Measurements from ENCODE around the gene CDKAL1.

Gene CDKAL1

GRCh38 chr6:21064756-21065340 lies 530.6 kb downstream of the CDKAL1 start:
- Histone ChIP-seq H3K79me2 (no peaks in the 10 kb centered on the region), H3K27ac (no peak overlapping the region), H3K9ac (no peak overlapping the region), H3K4me3 (ENCODE audit: low read depth, low read length) (no peak overlapping the region), H2AFZ (no peak overlapping the region), H3K27me3 (ENCODE audit: control insufficient read depth, insufficient read depth, low read length) (no peaks in the 10 kb centered on the region), H3K4me2 (ENCODE audit: low read length) (no peak overlapping the region), H3K36me3 (ENCODE audit: control insufficient read depth, insufficient read depth, low read length) (no peaks in the 10 kb centered on the region), H3K9me3 (ENCODE audit: control insufficient read depth, low read length) (no peaks in the 10 kb centered on the region), H3K4me1 (no peaks in the 10 kb centered on the region)
- no peak for TF ChIP-seq CTCF (IDR thresholded peaks at IDR 0.05)

- Histone ChIP-seq H3K9ac (no peak overlapping the region), H3K4me2 (ENCODE audit: low read length) (no peak overlapping the region), H3K4me3 (ENCODE audit: low read depth, low read length) (no peak overlapping the region), H3K36me3 (ENCODE audit: control insufficient read depth, insufficient read depth, low read length) (no peaks in the 10 kb centered on the region), H3K4me1 (no peaks in the 10 kb centered on the region), H3K9me3 (ENCODE audit: control insufficient read depth, low read length) (no peaks in the 10 kb centered on the region), H3K27me3 (ENCODE audit: control insufficient read depth, insufficient read depth, low read length) (no peaks in the 10 kb centered on the region), H3K79me2 (no peaks in the 10 kb centered on the region), H2AFZ (no peak overlapping the region), H3K27ac (no peak overlapping the region)
- TF ChIP-seq CTCF (IDR thresholded peaks at IDR 0.05), result no peak
These were observed 533.3 kb downstream of the CDKAL1 start for GRCh38 chr6:21067521-21067920.

GRCh38 chr6:21070620-21071019 lies 536.4 kb downstream of the CDKAL1 start:
- no peak for TF ChIP-seq CTCF (IDR thresholded peaks at IDR 0.05)
- no peaks in the 10 kb centered on the region for H3K27me3 ChIP-seq (ENCODE audit: control insufficient read depth, insufficient read depth, low read length)
- H3K4me1 ChIP-seq, result no peaks in the 10 kb centered on the region
- H3K36me3 ChIP-seq (ENCODE audit: control insufficient read depth, insufficient read depth, low read length), result no peaks in the 10 kb centered on the region
- H3K9ac ChIP-seq, result no peak overlapping the region
- H3K9me3 ChIP-seq (ENCODE audit: control insufficient read depth, low read length), result no peaks in the 10 kb centered on the region
- H3K27ac ChIP-seq, result no peak overlapping the region
- H3K4me2 ChIP-seq (ENCODE audit: low read length), result no peak overlapping the region
- H2AFZ ChIP-seq, result no peak overlapping the region
- no peaks in the 10 kb centered on the region for H3K79me2 ChIP-seq
- no peak overlapping the region for H3K4me3 ChIP-seq (ENCODE audit: low read depth, low read length)

- Histone ChIP-seq H3K79me2 (no peaks in the 10 kb centered on the region), H3K9me3 (ENCODE audit: control insufficient read depth, low read length) (no peaks in the 10 kb centered on the region), H3K4me1 (no peaks in the 10 kb centered on the region), H3K27ac (no peak overlapping the region), H3K4me2 (ENCODE audit: low read length) (no peak overlapping the region), H3K36me3 (ENCODE audit: control insufficient read depth, insufficient read depth, low read length) (no peaks in the 10 kb centered on the region), H3K4me3 (ENCODE audit: low read depth, low read length) (no peak overlapping the region), H3K27me3 (ENCODE audit: control insufficient read depth, insufficient read depth, low read length) (no peaks in the 10 kb centered on the region), H2AFZ (no peak overlapping the region), H3K9ac (no peak overlapping the region)
- no peak for TF ChIP-seq CTCF (IDR thresholded peaks at IDR 0.05)
These were observed 537.7 kb downstream of the CDKAL1 start for GRCh38 chr6:21071780-21072468.

Measured in parathyroid adenoma (tissue), 2 donors.